H1 (cell line): ENCODE results near the gene DTD1. TPM values are rescaled to one million over a fixed set of nuclear protein-coding genes. Genes with fewer than 3 reads are reported as not detected.

Source experiments
- CEBPB ChIP-seq: IDR thresholded peaks from 2 replicates; pipeline ENCODE4 v1.6.1; 2012; ENCODE audit warnings: low read depth, low read length
- CREB1 ChIP-seq: IDR thresholded peaks from 2 replicates; pipeline ENCODE4 v1.6.1; 2012; ENCODE audit warnings: inconsistent platforms
- EP300 ChIP-seq, 2 experiments: IDR thresholded peaks; 1 replicate in 1 of 2; 2 replicates in 1 of 2; pipeline ENCODE4 v1.6.1; 2011 to 2012; ENCODE audit warnings: low read depth in 2 of 2, low read length in 2 of 2, mild to moderate bottlenecking in 2 of 2, borderline replicate concordance in 1 of 2, inconsistent platforms in 1 of 2, moderate library complexity in 1 of 2
- KDM1A ChIP-seq: fragments of 200-600, 300-600 bp; sonication (generic); IDR thresholded peaks from 2 replicates; pipeline ENCODE4 v1.7.1; 2016; ENCODE audit warnings: mild to moderate bottlenecking, low read length, borderline replicate concordance
- KDM4A ChIP-seq: IDR thresholded peaks from one replicate; pipeline ENCODE4 v1.7.1; 2012; ENCODE audit warnings: low read depth, mild to moderate bottlenecking, moderate library complexity, low read length, inconsistent platforms; ENCODE audit not compliant: severe bottlenecking
- PHF8 ChIP-seq: fragments of 200-600 bp; sonication (generic); conservative IDR thresholded peaks from 2 replicates; pipeline ENCODE4 v1.7.1; 2012; ENCODE audit warnings: low read depth, mild to moderate bottlenecking, inconsistent platforms, low read length, moderate library complexity
- POLR2A ChIP-seq, 2 experiments: IDR thresholded peaks; 1 replicate in 1 of 2; 2 replicates in 1 of 2; pipeline ENCODE4 v1.6.1; 2011; ENCODE audit warnings: low read depth in 2 of 2, low read length in 2 of 2, mild to moderate bottlenecking in 2 of 2; ENCODE audit errors: control extremely low read depth in 1 of 2
- POLR2AphosphoS5 ChIP-seq: IDR thresholded peaks from 2 replicates; pipeline ENCODE4 v1.6.1; 2011; ENCODE audit warnings: low read depth, low read length
- SP2 ChIP-seq: IDR thresholded peaks from 2 replicates; pipeline ENCODE4 v1.6.1; 2012; ENCODE audit warnings: mild to moderate bottlenecking, low read length, inconsistent platforms
- TAF7 ChIP-seq: optimal IDR thresholded peaks from 2 replicates; pipeline ENCODE3; 2011; ENCODE audit warnings: low read depth, mild to moderate bottlenecking, inconsistent platforms, low read length, moderate library complexity, borderline replicate concordance
- YY1 ChIP-seq: IDR thresholded peaks from 2 replicates; pipeline ENCODE4 v1.6.1; 2011; ENCODE audit warnings: low read depth, mild to moderate bottlenecking, low read length
- polyA plus RNA-seq, 7 experiments: library from polyadenylated mRNA; depleted of rRNA in 3 of 7; stranded (reverse) in 5 of 7; unstranded in 2 of 7; fragments of >200 nt in 5 of 7; fragments of 200-250 nt in 2 of 7; gene quantifications; 1 replicate in 5 of 7; 2 replicates in 1 of 7; 4 replicates in 1 of 7; pipeline versions ENCODE4 v1.2.1 to v1.2.3, GENCODE V29; 2011 to 2013; ENCODE audit warnings: missing spikeins in 2 of 7, mixed read lengths in 2 of 7
- total RNA-seq: library from RNA; stranded (reverse); fragmentation: NEBNext Ultra II Directional; extraction: Animal tissue kit (Norgen Biotek cat#: 25700); gene quantifications from 2 replicates; pipeline ENCODE4 v1.2.1, GENCODE V29; 2021
- TF ChIP-seq, protein P1 (sequence below): fragments of 300-600 bp; sonication (generic); IDR thresholded peaks from 2 replicates; pipeline ENCODE4 v1.7.1; 2012; ENCODE audit warnings: low read length, moderate library complexity, mild to moderate bottlenecking, inconsistent platforms; ENCODE audit not compliant: insufficient replicate concordance

The DTD1 gene
- total and polyA plus RNA-seq, 2 of the 8 experiments (the other 6 are each of a cell fraction or from before 2014, with no cell fraction given): 49.7 to 66.6 TPM

GRCh38 chr20:18749528-18749927 lies 161.7 kb downstream of the DTD1 start (continued):
- TF ChIP-seq, protein P1, sequence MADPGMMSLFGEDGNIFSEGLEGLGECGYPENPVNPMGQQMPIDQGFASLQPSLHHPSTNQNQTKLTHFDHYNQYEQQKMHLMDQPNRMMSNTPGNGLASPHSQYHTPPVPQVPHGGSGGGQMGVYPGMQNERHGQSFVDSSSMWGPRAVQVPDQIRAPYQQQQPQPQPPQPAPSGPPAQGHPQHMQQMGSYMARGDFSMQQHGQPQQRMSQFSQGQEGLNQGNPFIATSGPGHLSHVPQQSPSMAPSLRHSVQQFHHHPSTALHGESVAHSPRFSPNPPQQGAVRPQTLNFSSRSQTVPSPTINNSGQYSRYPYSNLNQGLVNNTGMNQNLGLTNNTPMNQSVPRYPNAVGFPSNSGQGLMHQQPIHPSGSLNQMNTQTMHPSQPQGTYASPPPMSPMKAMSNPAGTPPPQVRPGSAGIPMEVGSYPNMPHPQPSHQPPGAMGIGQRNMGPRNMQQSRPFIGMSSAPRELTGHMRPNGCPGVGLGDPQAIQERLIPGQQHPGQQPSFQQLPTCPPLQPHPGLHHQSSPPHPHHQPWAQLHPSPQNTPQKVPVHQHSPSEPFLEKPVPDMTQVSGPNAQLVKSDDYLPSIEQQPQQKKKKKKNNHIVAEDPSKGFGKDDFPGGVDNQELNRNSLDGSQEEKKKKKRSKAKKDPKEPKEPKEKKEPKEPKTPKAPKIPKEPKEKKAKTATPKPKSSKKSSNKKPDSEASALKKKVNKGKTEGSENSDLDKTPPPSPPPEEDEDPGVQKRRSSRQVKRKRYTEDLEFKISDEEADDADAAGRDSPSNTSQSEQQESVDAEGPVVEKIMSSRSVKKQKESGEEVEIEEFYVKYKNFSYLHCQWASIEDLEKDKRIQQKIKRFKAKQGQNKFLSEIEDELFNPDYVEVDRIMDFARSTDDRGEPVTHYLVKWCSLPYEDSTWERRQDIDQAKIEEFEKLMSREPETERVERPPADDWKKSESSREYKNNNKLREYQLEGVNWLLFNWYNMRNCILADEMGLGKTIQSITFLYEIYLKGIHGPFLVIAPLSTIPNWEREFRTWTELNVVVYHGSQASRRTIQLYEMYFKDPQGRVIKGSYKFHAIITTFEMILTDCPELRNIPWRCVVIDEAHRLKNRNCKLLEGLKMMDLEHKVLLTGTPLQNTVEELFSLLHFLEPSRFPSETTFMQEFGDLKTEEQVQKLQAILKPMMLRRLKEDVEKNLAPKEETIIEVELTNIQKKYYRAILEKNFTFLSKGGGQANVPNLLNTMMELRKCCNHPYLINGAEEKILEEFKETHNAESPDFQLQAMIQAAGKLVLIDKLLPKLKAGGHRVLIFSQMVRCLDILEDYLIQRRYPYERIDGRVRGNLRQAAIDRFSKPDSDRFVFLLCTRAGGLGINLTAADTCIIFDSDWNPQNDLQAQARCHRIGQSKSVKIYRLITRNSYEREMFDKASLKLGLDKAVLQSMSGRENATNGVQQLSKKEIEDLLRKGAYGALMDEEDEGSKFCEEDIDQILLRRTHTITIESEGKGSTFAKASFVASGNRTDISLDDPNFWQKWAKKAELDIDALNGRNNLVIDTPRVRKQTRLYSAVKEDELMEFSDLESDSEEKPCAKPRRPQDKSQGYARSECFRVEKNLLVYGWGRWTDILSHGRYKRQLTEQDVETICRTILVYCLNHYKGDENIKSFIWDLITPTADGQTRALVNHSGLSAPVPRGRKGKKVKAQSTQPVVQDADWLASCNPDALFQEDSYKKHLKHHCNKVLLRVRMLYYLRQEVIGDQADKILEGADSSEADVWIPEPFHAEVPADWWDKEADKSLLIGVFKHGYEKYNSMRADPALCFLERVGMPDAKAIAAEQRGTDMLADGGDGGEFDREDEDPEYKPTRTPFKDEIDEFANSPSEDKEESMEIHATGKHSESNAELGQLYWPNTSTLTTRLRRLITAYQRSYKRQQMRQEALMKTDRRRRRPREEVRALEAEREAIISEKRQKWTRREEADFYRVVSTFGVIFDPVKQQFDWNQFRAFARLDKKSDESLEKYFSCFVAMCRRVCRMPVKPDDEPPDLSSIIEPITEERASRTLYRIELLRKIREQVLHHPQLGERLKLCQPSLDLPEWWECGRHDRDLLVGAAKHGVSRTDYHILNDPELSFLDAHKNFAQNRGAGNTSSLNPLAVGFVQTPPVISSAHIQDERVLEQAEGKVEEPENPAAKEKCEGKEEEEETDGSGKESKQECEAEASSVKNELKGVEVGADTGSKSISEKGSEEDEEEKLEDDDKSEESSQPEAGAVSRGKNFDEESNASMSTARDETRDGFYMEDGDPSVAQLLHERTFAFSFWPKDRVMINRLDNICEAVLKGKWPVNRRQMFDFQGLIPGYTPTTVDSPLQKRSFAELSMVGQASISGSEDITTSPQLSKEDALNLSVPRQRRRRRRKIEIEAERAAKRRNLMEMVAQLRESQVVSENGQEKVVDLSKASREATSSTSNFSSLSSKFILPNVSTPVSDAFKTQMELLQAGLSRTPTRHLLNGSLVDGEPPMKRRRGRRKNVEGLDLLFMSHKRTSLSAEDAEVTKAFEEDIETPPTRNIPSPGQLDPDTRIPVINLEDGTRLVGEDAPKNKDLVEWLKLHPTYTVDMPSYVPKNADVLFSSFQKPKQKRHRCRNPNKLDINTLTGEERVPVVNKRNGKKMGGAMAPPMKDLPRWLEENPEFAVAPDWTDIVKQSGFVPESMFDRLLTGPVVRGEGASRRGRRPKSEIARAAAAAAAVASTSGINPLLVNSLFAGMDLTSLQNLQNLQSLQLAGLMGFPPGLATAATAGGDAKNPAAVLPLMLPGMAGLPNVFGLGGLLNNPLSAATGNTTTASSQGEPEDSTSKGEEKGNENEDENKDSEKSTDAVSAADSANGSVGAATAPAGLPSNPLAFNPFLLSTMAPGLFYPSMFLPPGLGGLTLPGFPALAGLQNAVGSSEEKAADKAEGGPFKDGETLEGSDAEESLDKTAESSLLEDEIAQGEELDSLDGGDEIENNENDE: no peak
- TF ChIP-seq KDM4A (no peak), KDM1A (no peak), CEBPB (no peak), PHF8 (no peak), CREB1 (no peak), TAF7 (no peak), EP300 (IDR thresholded peaks at IDR 0.05; ENCODE audit: borderline replicate concordance in 1 of 2, low read depth in 2 of 2, low read length in 2 of 2) (no peak), POLR2AphosphoS5 (no peak), YY1 (no peak), POLR2A (IDR thresholded peaks at IDR 0.05; ENCODE audit: control extremely low read depth in 1 of 2, low read depth in 2 of 2, low read length in 2 of 2) (no peak), SP2 (no peak)
